Mesendoderm (in vitro differentiated cells): Measurements from ENCODE around the gene FRMPD4.

Experiments
- DNase-seq: peaks from one replicate; pipeline ENCODE4 v3.0.0; 2013
- H2AK5ac ChIP-seq: 2 replicates; pipeline ENCODE4 v1.6.1; 2013; ENCODE audit warnings: low read length, inconsistent platforms
- H2BK120ac ChIP-seq: 2 replicates; pipeline ENCODE4 v1.6.1; 2013; ENCODE audit warnings: low read depth, mild to moderate bottlenecking, low read length, moderate library complexity, mixed read lengths
- H2BK15ac ChIP-seq: replicated peaks from 2 replicates; pipeline ENCODE4 v1.6.1; 2013; ENCODE audit warnings: low read depth, mild to moderate bottlenecking, moderate library complexity
- H2BK5ac ChIP-seq: 2 replicates; pipeline ENCODE4 v1.6.1; 2013; ENCODE audit warnings: low read length, inconsistent platforms
- H3K18ac ChIP-seq: 2 replicates; pipeline ENCODE4 v1.6.1; 2013; ENCODE audit warnings: mild to moderate bottlenecking, low read length, mixed read lengths
- H3K23ac ChIP-seq: one replicate; pipeline ENCODE4 v1.6.1; 2013; ENCODE audit warnings: low read length
- H3K27ac ChIP-seq: 2 replicates; pipeline ENCODE4 v1.5.1; 2013; ENCODE audit warnings: low read depth, mild to moderate bottlenecking, inconsistent platforms, low read length, moderate library complexity
- H3K27me3 ChIP-seq: 2 replicates; pipeline ENCODE4 v1.6.1; 2013; ENCODE audit warnings: low read length, control low read depth, mild to moderate bottlenecking, inconsistent platforms; ENCODE audit not compliant: insufficient read depth, poor library complexity
- H3K36me3 ChIP-seq: 2 replicates; pipeline ENCODE4 v1.6.1; 2013; ENCODE audit warnings: low read length, inconsistent platforms; ENCODE audit not compliant: control insufficient read depth, insufficient read depth
- H3K4ac ChIP-seq: one replicate; pipeline ENCODE4 v1.6.1; 2013; ENCODE audit warnings: low read depth, mild to moderate bottlenecking, low read length, moderate library complexity
- H3K4me1 ChIP-seq: 2 replicates; pipeline ENCODE4 v1.6.1; 2013; ENCODE audit warnings: low read depth, low read length, inconsistent platforms; ENCODE audit not compliant: control insufficient read depth
- H3K4me2 ChIP-seq: 2 replicates; pipeline ENCODE4 v1.6.1; 2013; ENCODE audit warnings: low read length
- H3K4me3 ChIP-seq: 2 replicates; pipeline ENCODE4 v1.5.1; 2013; ENCODE audit warnings: mild to moderate bottlenecking, low read length
- H3K56ac ChIP-seq: one replicate; pipeline ENCODE4 v1.6.1; 2013; ENCODE audit warnings: low read length
- H3K79me1 ChIP-seq: 2 replicates; pipeline ENCODE4 v1.6.1; 2013; ENCODE audit warnings: low read length, inconsistent platforms
- H3K79me2 ChIP-seq: 2 replicates; pipeline ENCODE4 v1.6.1; 2013; ENCODE audit warnings: mild to moderate bottlenecking, low read length; ENCODE audit not compliant: control insufficient read depth, insufficient read depth
- H3K9ac ChIP-seq: 2 replicates; pipeline ENCODE4 v1.6.1; 2013; ENCODE audit warnings: low read length, inconsistent platforms
- H4K5ac ChIP-seq: one replicate; pipeline ENCODE4 v1.6.1; 2013; ENCODE audit warnings: low read length
- H4K8ac ChIP-seq: one replicate; pipeline ENCODE4 v1.6.1; 2013; ENCODE audit warnings: low read depth, mild to moderate bottlenecking, control low read depth, low read length, moderate library complexity
- WGBS: extraction: QIAGEN DNeasy Blood & Tissue Kit; methylation state at CpG from one replicate; pipeline ENCODE4 v1.1.7; 2013; ENCODE audit warnings: low lambda C conversion rate, missing lambda C conversion rate; ENCODE audit not compliant: insufficient coverage; ENCODE audit errors: extremely low coverage; 5-methylcytosine and 5-hydroxymethylcytosine counted together

The FRMPD4 gene

GRCh38 chrX:12329476-12329875, 191.2 kb downstream of the FRMPD4 start:
- H3K4me2 ChIP-seq = no peak overlapping the region
- no peak for DNase-seq
- no peak overlapping the region for H3K18ac ChIP-seq
- no peak overlapping the region for H4K8ac ChIP-seq
- no peaks in the 10 kb centered on the region for H3K79me2 ChIP-seq
- no peak overlapping the region for H2BK120ac ChIP-seq
- H3K27ac ChIP-seq = no peak overlapping the region
- H3K36me3 ChIP-seq = no peaks in the 10 kb centered on the region
- H3K27me3 ChIP-seq = no peaks in the 10 kb centered on the region
- H3K56ac ChIP-seq = no peak overlapping the region
- H3K4me1 ChIP-seq = no peaks in the 10 kb centered on the region
- WGBS = no CpG with 5 or more reads among the region's 3 CpGs
- no peak overlapping the region for H3K23ac ChIP-seq
- no peaks in the 10 kb centered on the region for H3K79me1 ChIP-seq
- no peak overlapping the region for H3K9ac ChIP-seq
- no peak overlapping the region for H2BK15ac ChIP-seq
- H4K5ac ChIP-seq = no peak overlapping the region
- no peak overlapping the region for H2AK5ac ChIP-seq
- H3K4ac ChIP-seq = no peak overlapping the region
- H3K4me3 ChIP-seq = no peak overlapping the region
- H2BK5ac ChIP-seq = no peak overlapping the region

- Histone ChIP-seq H3K4ac (no peak overlapping the region), H2AK5ac (no peak overlapping the region)
- WGBS = no CpG with 5 or more reads among the region's 3 CpGs
Measured at GRCh38 chrX:12330841-12331240, 192.6 kb downstream of the FRMPD4 start.

GRCh38 chrX:12332786-12333347, 194.6 kb downstream of the FRMPD4 start:
- Histone ChIP-seq H3K18ac (no peak overlapping the region), H3K27me3 (no peaks in the 10 kb centered on the region), H2AK5ac (no peak overlapping the region), H3K4ac (no peak overlapping the region), H4K8ac (no peak overlapping the region), H4K5ac (no peak overlapping the region), H3K4me2 (no peak overlapping the region), H3K27ac (no peak overlapping the region), H2BK5ac (no peak overlapping the region), H3K79me1 (no peaks in the 10 kb centered on the region), H3K79me2 (no peaks in the 10 kb centered on the region), H2BK120ac (no peak overlapping the region), H3K23ac (no peak overlapping the region), H2BK15ac (no peak overlapping the region), H3K56ac (no peak overlapping the region), H3K4me1 (no peaks in the 10 kb centered on the region), H3K36me3 (no peaks in the 10 kb centered on the region), H3K4me3 (no peak overlapping the region), H3K9ac (no peak overlapping the region)
- no CpG with 5 or more reads among the region's 3 CpGs for WGBS
- DNase-seq = no peak

More at GRCh38 chrX:12330841-12331240, 192.6 kb downstream of the FRMPD4 start:
- no peak overlapping the region for H2BK120ac ChIP-seq
- H3K79me2 ChIP-seq = no peaks in the 10 kb centered on the region
- no peak overlapping the region for H2BK5ac ChIP-seq
- no peak overlapping the region for H3K27ac ChIP-seq
- no peak overlapping the region for H3K56ac ChIP-seq
- no peaks in the 10 kb centered on the region for H3K36me3 ChIP-seq
- no peak overlapping the region for H4K5ac ChIP-seq
- DNase-seq = no peak
- H3K9ac ChIP-seq = no peak overlapping the region
- no peak overlapping the region for H4K8ac ChIP-seq
- no peak overlapping the region for H2BK15ac ChIP-seq
- H3K4me1 ChIP-seq = no peaks in the 10 kb centered on the region
- no peak overlapping the region for H3K4me3 ChIP-seq
- no peak overlapping the region for H3K4me2 ChIP-seq
- no peak overlapping the region for H3K23ac ChIP-seq
- H3K79me1 ChIP-seq = no peaks in the 10 kb centered on the region
- no peak overlapping the region for H3K18ac ChIP-seq
- H3K27me3 ChIP-seq = no peaks in the 10 kb centered on the region

GRCh38 chrX:12339921-12340320, 201.6 kb downstream of the FRMPD4 start:
- Histone ChIP-seq H3K4me3 (no peak overlapping the region), H3K4me1 (no peaks in the 10 kb centered on the region), H3K27me3 (no peaks in the 10 kb centered on the region), H3K9ac (no peak overlapping the region), H3K4me2 (no peak overlapping the region), H3K23ac (no peak overlapping the region), H3K27ac (no peak overlapping the region), H4K5ac (no peak overlapping the region), H2BK5ac (no peak overlapping the region), H3K56ac (no peak overlapping the region), H2AK5ac (no peak overlapping the region), H3K36me3 (no peaks in the 10 kb centered on the region), H3K79me1 (no peaks in the 10 kb centered on the region), H4K8ac (no peak overlapping the region), H2BK120ac (no peak overlapping the region), H3K4ac (no peak overlapping the region), H2BK15ac (no peak overlapping the region), H3K18ac (no peak overlapping the region), H3K79me2 (no peaks in the 10 kb centered on the region)
- WGBS = no CpG with 5 or more reads among the region's 2 CpGs
- DNase-seq = no peak

GRCh38 chrX:12344954-12345353, 206.7 kb downstream of the FRMPD4 start:
- no peak overlapping the region for H3K9ac ChIP-seq
- H3K4me2 ChIP-seq = no peak overlapping the region
- H2BK120ac ChIP-seq = no peak overlapping the region
- WGBS = no CpG with 5 or more reads among the region's 2 CpGs
- H2AK5ac ChIP-seq = no peak overlapping the region
- H3K4ac ChIP-seq = no peak overlapping the region
- no peak overlapping the region for H2BK5ac ChIP-seq
- H2BK15ac ChIP-seq = no peak overlapping the region
- no peak for DNase-seq
- no peak overlapping the region for H4K5ac ChIP-seq
- no peaks in the 10 kb centered on the region for H3K79me2 ChIP-seq
- H3K18ac ChIP-seq = no peak overlapping the region
- H3K36me3 ChIP-seq = no peaks in the 10 kb centered on the region
- H3K27ac ChIP-seq = no peak overlapping the region
- H3K4me3 ChIP-seq = no peak overlapping the region
- H3K56ac ChIP-seq = no peak overlapping the region
- H3K4me1 ChIP-seq = no peaks in the 10 kb centered on the region
- H4K8ac ChIP-seq = no peak overlapping the region
- H3K23ac ChIP-seq = no peak overlapping the region
- H3K27me3 ChIP-seq = no peaks in the 10 kb centered on the region
- no peaks in the 10 kb centered on the region for H3K79me1 ChIP-seq

GRCh38 chrX:12349201-12349600, 210.9 kb downstream of the FRMPD4 start:
- H3K27me3 ChIP-seq = no peaks in the 10 kb centered on the region
- no peak overlapping the region for H3K27ac ChIP-seq
- H2AK5ac ChIP-seq = no peak overlapping the region
- no peak overlapping the region for H2BK5ac ChIP-seq
- no peaks in the 10 kb centered on the region for H3K36me3 ChIP-seq
- H2BK15ac ChIP-seq = no peak overlapping the region
- no peak overlapping the region for H3K4me3 ChIP-seq
- no peak overlapping the region for H3K23ac ChIP-seq
- no peak overlapping the region for H3K4me2 ChIP-seq
- no peaks in the 10 kb centered on the region for H3K4me1 ChIP-seq
- no peak overlapping the region for H3K56ac ChIP-seq
- no peak overlapping the region for H3K9ac ChIP-seq
- no peaks in the 10 kb centered on the region for H3K79me1 ChIP-seq
- H4K5ac ChIP-seq = no peak overlapping the region
- no peak overlapping the region for H2BK120ac ChIP-seq
- H3K79me2 ChIP-seq = no peaks in the 10 kb centered on the region
- no CpG with 5 or more reads among the region's 8 CpGs for WGBS
- H3K4ac ChIP-seq = no peak overlapping the region
- H4K8ac ChIP-seq = no peak overlapping the region
- no peak overlapping the region for H3K18ac ChIP-seq
- peak; percentile 18 for DNase-seq
